ENCODE measurements around the gene ZIC4.

Gene ZIC4

GRCh38 chr3:147389717-147390116 lies 16.6 kb downstream of the ZIC4 start:
- DNase-seq (ENCODE audit: low spot score in 2 of 2) (no peak), ATAC-seq (replicated peaks; ENCODE audit: extremely low read depth, poor library complexity, severe bottlenecking) (no peak)
- H3K27me3 Mint-ChIP-seq: peaks cover 90% of the 10 kb centered on the region
- H3K4me3 Mint-ChIP-seq: no peak overlapping the region
- H3K27ac Mint-ChIP-seq (ENCODE audit: low read depth): no peak overlapping the region
- H3K36me3 Mint-ChIP-seq (ENCODE audit: insufficient read depth): peaks cover 3% of the 10 kb centered on the region
- no peaks in the 10 kb centered on the region for H3K4me1 Mint-ChIP-seq
- peaks cover 6% of the 10 kb centered on the region for H3K9me3 Mint-ChIP-seq

GRCh38 chr3:147388700-147389580 lies 17.4 kb downstream of the ZIC4 start:
- H3K4me3 Mint-ChIP-seq: no peak overlapping the region
- DNase-seq (ENCODE audit: low spot score in 2 of 2) (no peak), ATAC-seq (replicated peaks; ENCODE audit: extremely low read depth, poor library complexity, severe bottlenecking) (no peak)
- H3K27me3 Mint-ChIP-seq: peaks cover 90% of the 10 kb centered on the region
- no peaks in the 10 kb centered on the region for H3K4me1 Mint-ChIP-seq
- H3K27ac Mint-ChIP-seq (ENCODE audit: low read depth): no peak overlapping the region
- peaks cover 3% of the 10 kb centered on the region for H3K36me3 Mint-ChIP-seq (ENCODE audit: insufficient read depth)
- peaks cover 6% of the 10 kb centered on the region for H3K9me3 Mint-ChIP-seq

DNA sequence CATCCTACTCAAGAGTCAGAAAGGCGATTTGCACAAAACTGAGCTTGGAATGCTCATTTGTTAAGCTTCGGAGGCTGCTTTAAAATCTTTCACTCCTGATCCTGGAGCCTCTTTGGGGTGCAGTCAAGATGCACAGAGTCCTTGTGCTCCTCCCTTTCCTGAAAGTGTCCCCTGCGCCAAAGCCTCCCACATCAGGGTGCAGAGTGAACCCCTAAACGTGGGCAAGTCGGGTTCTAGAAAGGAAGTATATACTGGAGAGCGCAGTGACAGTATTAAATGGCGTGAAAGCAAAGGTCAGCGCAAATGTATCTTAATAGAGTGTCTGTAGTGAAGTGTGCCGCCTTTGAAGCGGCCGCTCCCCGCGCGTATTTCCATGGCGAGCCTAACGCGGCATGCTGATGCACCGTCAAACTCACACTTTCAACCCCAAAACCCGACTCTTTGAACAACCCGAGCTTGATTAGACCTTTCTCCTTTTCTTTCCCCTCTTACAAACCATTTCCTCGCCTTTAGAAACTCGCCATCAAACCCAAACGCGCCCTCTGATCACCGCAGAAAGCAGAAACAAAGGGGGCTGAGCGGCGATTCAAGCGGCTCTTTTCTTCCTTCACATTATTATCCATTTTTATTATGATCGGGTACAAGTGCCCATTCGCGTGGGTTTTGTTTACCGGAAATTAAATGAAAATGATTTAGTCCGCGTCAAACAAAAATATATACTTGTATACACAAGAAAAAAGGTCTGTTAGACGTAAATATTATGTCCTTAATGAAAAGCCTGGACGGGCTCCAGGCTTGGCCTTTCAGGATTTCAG lies 18.3 kb downstream of the ZIC4 start:
- H3K9me3 Mint-ChIP-seq: peaks cover 6% of the 10 kb centered on the region
- peaks cover 4% of the 10 kb centered on the region for H3K36me3 Mint-ChIP-seq (ENCODE audit: insufficient read depth)
- DNase-seq (ENCODE audit: low spot score in 2 of 2) (no peak), ATAC-seq (replicated peaks; ENCODE audit: extremely low read depth, poor library complexity, severe bottlenecking) (no peak)
- H3K27ac Mint-ChIP-seq (ENCODE audit: low read depth): no peak overlapping the region
- no peaks in the 10 kb centered on the region for H3K4me1 Mint-ChIP-seq
- H3K27me3 Mint-ChIP-seq: peaks cover 90% of the 10 kb centered on the region
- H3K4me3 Mint-ChIP-seq: no peak overlapping the region

- H3K4me3 Mint-ChIP-seq: no peak overlapping the region
- ATAC-seq (replicated peaks; ENCODE audit: extremely low read depth, poor library complexity, severe bottlenecking) (no peak), DNase-seq (ENCODE audit: low spot score in 2 of 2) (no peak)
- peaks cover 89% of the 10 kb centered on the region for H3K27me3 Mint-ChIP-seq
- no peaks in the 10 kb centered on the region for H3K4me1 Mint-ChIP-seq
- peaks cover 6% of the 10 kb centered on the region for H3K9me3 Mint-ChIP-seq
- no peak overlapping the region for H3K27ac Mint-ChIP-seq (ENCODE audit: low read depth)
- peaks cover 4% of the 10 kb centered on the region for H3K36me3 Mint-ChIP-seq (ENCODE audit: insufficient read depth)
Measured at GRCh38 chr3:147387291-147387884, 19.0 kb downstream of the ZIC4 start.

DNA sequence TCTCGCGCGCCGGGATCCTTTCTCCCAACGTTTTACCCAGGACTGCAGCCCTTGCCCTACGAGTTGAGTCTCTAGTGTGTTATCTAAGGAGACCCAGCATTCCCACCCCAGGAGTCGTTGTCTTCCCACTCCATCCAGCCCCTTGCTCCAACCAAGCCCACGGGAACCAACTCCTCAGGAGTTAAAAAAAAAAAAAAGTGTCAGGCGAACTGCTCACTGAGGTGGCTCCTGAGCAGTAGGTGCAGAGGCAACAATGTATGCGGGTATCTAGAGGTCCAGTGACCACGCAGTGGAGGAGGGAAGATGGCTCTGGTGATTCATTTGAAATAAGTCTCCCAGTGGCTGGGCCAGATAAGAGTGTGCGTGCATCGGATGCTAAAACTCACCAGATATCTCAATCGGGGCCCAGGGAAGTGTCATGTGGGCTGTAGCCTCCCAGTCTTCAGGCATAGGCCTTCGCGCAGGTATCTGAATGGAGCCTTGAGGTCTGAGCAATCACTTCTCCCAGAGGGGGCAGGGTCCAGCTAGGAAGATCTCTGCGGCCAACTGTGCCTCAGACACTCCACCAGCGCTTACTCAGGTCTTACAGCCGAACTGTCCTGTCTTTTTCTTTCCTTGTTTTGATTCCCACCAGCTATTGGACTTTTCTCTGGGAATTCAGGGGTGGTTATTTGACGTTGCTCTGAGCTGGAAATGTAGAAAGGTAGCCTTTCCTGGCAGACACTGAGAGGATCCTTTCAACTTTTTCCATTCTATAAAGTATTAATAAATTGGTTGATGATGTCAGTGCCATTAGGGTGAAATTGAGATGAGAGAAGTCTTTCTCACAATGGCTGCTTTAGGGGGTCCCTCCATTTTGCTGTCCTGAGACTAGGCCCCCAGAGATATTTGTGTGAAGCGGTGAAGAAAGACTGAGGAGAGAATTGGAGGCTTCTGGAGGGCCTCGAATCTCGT lies 21.0 kb downstream of the ZIC4 start:
- no peak for DNase-seq (ENCODE audit: low spot score in 2 of 2)
- ATAC-seq (replicated peaks; ENCODE audit: extremely low read depth, poor library complexity, severe bottlenecking): no peak
- Mint-ChIP-seq H3K4me3 (no peak overlapping the region), H3K4me1 (no peaks in the 10 kb centered on the region), H3K36me3 (ENCODE audit: insufficient read depth) (peaks cover 1% of the 10 kb centered on the region), H3K27ac (ENCODE audit: low read depth) (no peak overlapping the region), H3K9me3 (peaks cover 6% of the 10 kb centered on the region), H3K27me3 (peaks cover 92% of the 10 kb centered on the region)

DNA sequence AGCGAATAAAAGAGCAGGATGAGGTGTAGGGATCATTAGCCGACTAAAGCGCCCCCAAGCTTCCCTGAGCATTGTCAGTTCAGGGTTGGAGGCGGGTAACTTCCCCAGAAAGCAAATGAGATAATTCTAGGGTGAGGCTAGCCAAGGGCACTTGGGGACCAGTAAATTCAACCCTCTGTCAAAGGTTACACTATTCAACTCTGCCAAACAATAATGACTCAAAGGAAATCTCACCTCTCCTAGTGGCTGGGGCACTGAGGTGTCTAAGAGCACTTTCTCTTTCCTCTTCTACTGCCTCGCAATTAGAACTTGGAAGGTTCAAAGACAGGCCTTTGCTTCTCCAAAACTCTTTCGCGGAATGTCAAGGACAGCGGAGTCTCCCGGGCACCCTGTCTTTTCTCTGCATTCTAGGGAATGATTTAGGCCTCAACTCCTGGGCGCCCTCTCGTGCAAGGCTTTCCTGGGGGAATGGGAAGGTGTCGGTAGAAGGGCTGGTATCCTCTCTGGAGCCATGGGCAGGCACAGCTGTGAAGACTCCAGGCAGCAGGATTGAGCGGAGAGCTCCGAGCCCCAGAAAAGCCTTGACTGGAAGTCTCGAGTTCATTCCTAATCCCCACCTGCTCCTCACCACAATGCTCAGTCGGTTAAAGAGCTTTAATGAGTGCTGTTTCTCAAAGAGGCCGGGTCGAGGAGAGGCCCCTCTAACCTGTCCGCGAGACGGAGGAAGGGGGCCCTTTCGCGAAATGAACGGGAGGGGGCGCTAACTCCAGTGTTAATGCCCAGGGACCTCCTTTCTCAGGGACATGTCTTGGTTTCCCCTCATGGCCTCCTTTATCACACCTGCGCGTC lies 21.9 kb downstream of the ZIC4 start:
- peaks cover 3% of the 10 kb centered on the region for H3K36me3 Mint-ChIP-seq (ENCODE audit: insufficient read depth)
- ATAC-seq (replicated peaks; ENCODE audit: extremely low read depth, poor library complexity, severe bottlenecking) (no peak), DNase-seq (ENCODE audit: low spot score in 2 of 2) (no peak)
- H3K27ac Mint-ChIP-seq (ENCODE audit: low read depth): no peak overlapping the region
- H3K4me3 Mint-ChIP-seq: no peak overlapping the region
- peaks cover 8% of the 10 kb centered on the region for H3K9me3 Mint-ChIP-seq
- no peaks in the 10 kb centered on the region for H3K4me1 Mint-ChIP-seq
- H3K27me3 Mint-ChIP-seq: peaks cover 92% of the 10 kb centered on the region

DNA sequence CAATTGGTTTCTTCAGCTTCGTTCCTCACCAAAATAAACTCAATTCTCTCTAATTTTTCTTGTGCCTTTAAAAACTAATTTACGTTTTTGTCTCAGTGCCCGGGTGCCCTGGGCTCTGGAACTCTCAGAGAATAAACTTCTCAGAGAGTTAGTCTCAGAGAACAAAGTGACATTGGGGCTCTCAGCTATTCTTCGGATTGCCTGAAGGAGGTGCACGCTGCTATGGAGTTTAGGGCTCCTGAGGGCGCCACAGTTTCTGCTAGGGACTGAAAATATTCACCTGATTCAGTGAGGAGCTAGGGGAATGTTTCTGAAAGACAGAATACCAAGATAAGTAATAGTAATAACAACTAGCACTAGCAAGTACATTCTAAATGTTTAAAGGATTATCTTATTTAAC lies 22.7 kb downstream of the ZIC4 start:
- Mint-ChIP-seq H3K27ac (ENCODE audit: low read depth) (no peak overlapping the region), H3K9me3 (peaks cover 14% of the 10 kb centered on the region), H3K36me3 (ENCODE audit: insufficient read depth) (peaks cover 3% of the 10 kb centered on the region), H3K4me3 (no peak overlapping the region), H3K4me1 (no peaks in the 10 kb centered on the region), H3K27me3 (peaks cover 92% of the 10 kb centered on the region)
- no peak for ATAC-seq (replicated peaks; ENCODE audit: extremely low read depth, poor library complexity, severe bottlenecking)
- no peak for DNase-seq (ENCODE audit: low spot score in 2 of 2)

- peaks cover 3% of the 10 kb centered on the region for H3K36me3 Mint-ChIP-seq (ENCODE audit: insufficient read depth)
- ATAC-seq (replicated peaks; ENCODE audit: extremely low read depth, poor library complexity, severe bottlenecking) (no peak), DNase-seq (ENCODE audit: low spot score in 2 of 2) (no peak)
- no peak overlapping the region for H3K27ac Mint-ChIP-seq (ENCODE audit: low read depth)
- peaks cover 91% of the 10 kb centered on the region for H3K27me3 Mint-ChIP-seq
- no peak overlapping the region for H3K4me3 Mint-ChIP-seq
- peaks cover 8% of the 10 kb centered on the region for H3K9me3 Mint-ChIP-seq
- no peaks in the 10 kb centered on the region for H3K4me1 Mint-ChIP-seq
Measured at GRCh38 chr3:147381596-147381995, 24.7 kb downstream of the ZIC4 start.

- DNase-seq (ENCODE audit: low spot score in 2 of 2): no peak
- ATAC-seq (replicated peaks; ENCODE audit: extremely low read depth, poor library complexity, severe bottlenecking): no peak
- Mint-ChIP-seq H3K4me3 (no peak overlapping the region), H3K9me3 (peaks cover 8% of the 10 kb centered on the region), H3K27me3 (peaks cover 85% of the 10 kb centered on the region), H3K4me1 (no peaks in the 10 kb centered on the region), H3K27ac (ENCODE audit: low read depth) (no peak overlapping the region), H3K36me3 (ENCODE audit: insufficient read depth) (peaks cover 3% of the 10 kb centered on the region)
Measured at GRCh38 chr3:147380977-147381376, 25.4 kb downstream of the ZIC4 start.

DNA sequence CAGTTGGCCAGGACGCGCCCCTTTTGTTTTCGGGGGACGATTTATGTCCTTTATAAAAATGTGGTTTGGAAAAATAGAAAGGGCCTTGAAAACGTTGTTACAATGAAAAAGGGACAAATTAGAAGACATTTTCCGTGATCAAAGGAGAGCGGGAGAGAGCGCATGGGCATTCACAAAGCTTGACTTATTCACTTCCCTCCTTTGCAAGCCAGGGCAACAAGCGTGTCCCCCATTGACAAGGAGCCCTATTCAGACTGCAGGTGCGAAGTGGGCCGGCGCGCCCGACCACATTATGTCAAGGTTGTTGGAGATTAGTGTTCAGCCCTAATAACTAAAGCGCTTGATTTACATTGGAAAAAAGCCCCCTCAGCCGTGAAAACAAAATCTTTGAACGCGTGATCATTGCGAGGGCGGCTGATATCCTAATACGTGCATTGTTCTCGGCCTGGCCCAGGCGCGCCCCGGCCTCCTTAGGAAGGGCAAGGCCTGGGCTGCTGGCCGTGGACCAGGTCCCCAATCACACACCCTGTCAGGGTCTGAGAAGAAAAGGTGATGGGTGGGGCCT lies 25.9 kb downstream of the ZIC4 start:
- peaks cover 80% of the 10 kb centered on the region for H3K27me3 Mint-ChIP-seq
- no peak for ATAC-seq (replicated peaks; ENCODE audit: extremely low read depth, poor library complexity, severe bottlenecking)
- H3K9me3 Mint-ChIP-seq: peaks cover 8% of the 10 kb centered on the region
- no peaks in the 10 kb centered on the region for H3K4me1 Mint-ChIP-seq
- H3K27ac Mint-ChIP-seq (ENCODE audit: low read depth): no peak overlapping the region
- no peak for DNase-seq (ENCODE audit: low spot score in 2 of 2)
- H3K4me3 Mint-ChIP-seq: no peak overlapping the region
- peaks cover 3% of the 10 kb centered on the region for H3K36me3 Mint-ChIP-seq (ENCODE audit: insufficient read depth)

GRCh38 chr3:147379651-147380050 lies 26.7 kb downstream of the ZIC4 start:
- DNase-seq (ENCODE audit: low spot score in 2 of 2) (no peak), ATAC-seq (replicated peaks; ENCODE audit: extremely low read depth, poor library complexity, severe bottlenecking) (no peak)
- Mint-ChIP-seq H3K27ac (ENCODE audit: low read depth) (no peak overlapping the region), H3K4me3 (no peak overlapping the region), H3K36me3 (ENCODE audit: insufficient read depth) (peaks cover 3% of the 10 kb centered on the region), H3K4me1 (no peaks in the 10 kb centered on the region), H3K9me3 (peaks cover 8% of the 10 kb centered on the region), H3K27me3 (peaks cover 77% of the 10 kb centered on the region)
